HG03039 (cell line): ENCODE data around the gene PEX11G.

Experiments
- ATAC-seq: cut with Tn5 transposase; IDR thresholded peaks from one replicate; pipeline ENCODE4 v1.9.1; 2021; ENCODE audit warnings: mild to moderate bottlenecking, moderate library complexity; ENCODE audit not compliant: unreplicated experiment

PEX11G gene

DNA sequence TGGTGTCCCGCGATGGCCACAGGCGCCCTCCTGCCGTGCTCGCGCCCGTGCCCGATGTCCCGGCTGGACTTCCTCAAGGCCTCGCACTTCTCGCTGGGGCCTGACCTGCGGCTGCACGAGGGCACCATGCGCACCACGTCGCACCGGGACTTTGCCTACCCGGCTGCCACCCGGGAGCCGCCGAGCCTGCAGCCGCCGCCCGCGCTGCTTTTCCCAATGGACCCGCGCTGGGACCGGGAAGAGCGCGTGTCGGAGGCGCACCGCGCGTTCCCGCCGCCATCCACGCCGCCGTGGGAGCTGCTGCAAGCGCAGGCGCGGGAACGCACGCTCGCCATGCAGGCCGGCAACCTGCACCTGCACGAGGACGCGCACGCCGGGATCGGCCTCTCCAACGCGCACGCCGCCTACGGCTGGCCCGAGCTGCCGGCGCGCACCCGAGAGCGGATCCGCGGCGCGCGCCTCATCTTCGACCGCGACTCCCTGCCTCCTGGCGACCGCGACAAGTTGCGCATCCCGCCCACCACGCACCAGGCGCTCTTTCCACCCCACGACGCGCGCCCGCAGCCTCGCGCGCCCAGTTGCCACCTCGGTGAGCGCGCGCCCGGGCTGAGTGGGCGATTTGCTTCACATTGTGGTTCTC, 12.1 kb upstream of the PEX11G start:
- ATAC-seq = no peak

DNA sequence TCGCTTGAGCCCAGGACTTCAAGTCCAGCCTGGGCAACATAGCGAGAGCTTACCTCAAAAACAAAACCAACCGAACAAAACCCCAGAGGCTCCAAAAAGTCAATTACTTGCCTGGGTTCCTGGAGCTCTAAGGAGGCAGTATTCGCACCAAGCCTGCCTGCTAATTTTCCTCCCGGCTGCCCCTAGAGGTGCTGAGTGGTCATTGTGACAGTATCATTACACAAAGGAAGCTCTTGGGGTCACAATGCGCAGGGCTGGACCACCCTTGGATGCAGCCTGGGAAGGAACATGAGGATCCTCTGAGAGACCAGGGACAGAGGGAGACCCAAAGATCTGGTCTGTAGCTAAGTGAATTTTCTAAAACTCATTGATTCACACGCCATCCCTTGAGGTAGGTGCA, 8.5 kb upstream of the PEX11G start:
- ATAC-seq = no peak

DNA sequence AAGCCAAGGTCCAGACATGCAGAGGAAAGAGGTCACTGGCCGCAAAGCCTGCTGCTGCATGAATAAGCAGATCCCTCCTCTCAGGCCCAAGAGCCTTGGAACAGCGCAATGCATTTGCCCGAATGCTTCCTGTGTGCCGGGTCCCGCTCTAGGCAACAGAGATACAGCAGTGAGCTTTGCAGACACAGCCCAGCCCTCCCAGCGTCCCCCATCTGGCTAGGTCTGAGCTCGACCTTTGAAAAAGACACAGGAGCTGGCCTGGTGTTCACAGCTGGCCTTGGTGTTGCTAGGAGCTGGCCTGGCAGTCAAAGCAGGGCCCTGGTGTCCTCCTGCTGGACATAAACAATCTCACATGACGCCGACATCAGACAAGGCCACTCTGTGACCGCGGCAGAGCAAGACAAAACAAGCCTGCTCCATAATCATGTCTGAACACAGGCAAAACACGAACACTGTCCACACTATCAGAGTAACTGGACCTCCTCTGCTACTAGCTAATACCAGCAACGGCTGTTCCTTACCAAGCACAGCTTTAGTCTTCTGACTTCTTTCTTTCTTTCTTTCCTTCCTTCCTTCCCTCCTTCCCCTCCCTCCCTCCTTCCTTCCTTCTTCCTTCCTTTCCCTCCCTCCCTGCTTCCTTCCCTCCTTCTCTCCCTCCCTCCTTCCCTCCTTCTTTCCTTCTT, 5.7 kb upstream of the PEX11G start:
- ATAC-seq = no peak

- ATAC-seq = no peak
These were observed 3.7 kb upstream of the PEX11G start for GRCh38 chr19:7492558-7492957.

GRCh38 chr19:7492142-7492541, 3.3 kb upstream of the PEX11G start:
- ATAC-seq = no peak

GRCh38 chr19:7489609-7490044, 792 bp upstream of the PEX11G start:
- ATAC-seq = no peak

DNA sequence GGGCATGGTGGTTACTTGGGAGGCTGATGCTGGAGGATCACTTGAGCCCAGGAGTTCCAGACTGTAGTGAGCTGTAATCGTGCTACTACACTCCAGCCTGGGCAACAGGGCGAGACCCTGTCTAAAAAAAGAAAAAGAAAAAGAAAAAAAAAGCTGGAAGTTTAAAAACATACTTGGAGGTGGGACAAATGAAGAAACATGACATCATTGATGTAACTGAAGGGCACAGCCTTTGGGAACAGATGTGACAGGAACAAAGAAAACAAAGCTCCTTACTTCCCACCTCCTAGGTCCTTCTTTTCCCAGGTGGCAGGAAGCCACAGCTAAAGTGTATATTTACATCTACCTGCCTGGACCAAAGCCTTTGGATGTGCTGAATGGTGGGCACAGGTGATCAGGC, 1.9 kb downstream of the PEX11G start:
- no peak for ATAC-seq

DNA sequence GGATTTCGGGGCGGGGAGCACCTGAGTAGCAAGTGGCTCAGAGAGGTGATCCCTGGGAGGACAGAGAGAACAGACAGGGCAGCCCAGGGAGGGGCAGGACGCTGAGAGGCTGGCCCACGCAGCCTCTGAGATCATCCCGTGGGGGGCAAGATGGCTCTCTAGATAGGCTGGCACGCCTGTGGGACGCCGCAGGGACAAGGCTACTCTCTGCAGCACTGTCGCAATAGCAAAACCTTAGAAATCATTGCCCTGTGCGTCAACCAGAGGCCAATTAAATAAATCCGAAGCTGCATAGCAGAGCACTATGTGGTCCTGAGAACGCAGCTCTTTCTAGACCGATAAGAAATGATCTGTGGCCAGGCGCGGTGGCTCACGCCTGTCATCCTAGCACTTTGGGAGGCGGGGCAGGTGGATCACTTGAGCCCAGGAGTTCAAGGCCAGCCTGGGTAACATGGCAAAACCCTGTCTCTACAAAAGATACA, 5.1 kb downstream of the PEX11G start:
- no peak for ATAC-seq

DNA sequence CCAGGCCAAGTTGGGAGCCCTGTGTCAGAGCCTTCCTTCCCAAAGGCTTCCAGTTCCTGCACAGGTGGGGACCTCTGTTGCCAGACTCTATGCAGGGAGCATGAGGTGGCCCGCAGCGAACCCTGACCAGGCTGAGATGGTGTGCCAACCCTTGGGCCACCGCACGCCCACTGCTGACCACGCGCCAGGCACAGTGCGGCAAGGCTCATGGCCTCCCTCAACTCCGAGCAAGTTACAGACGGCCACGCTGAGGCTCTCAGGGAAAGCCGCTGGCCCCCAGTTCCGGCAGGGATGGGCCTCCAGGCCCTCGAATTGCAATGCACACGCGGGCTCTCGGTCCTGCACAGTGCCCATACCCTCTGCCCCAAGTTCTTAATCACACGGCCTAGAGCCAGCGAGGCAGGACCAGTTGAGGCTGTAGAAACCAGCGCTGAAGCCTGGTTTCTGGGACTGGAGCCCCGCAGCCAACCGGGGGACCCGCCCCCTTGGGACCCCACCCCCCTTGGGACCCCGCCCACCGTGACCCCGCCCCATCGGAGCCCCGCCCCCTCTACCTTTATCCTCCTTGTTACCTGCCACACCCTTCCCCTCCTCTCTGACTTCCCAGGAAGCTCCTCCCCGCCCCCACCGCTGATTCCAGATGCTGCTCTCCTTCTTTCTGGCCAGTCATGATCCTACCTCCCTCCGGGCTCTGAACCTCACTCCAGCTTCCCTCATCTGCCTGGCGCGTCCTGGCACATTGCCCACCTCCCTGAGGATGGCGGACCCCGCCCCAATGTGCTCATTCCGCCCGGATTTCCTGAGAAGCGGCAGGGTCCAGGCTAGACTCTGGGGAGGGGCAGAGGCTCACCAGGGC, 6.0 kb downstream of the PEX11G start:
- ATAC-seq = no peak

DNA sequence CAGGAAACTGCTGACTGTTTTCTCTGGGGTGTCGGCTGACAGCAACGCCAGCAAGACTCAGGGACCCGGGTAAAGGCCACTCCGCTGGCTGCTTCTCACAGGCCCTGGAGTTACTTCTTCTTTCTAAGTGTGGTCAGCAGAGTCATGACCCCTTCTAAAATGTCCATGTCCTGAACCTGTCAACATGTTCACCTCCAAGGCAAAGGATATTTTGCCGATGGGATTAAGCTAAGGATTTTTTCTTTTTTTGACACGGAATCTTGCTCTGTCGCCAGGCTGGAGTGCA, 7.9 kb downstream of the PEX11G start:
- no peak for ATAC-seq

DNA sequence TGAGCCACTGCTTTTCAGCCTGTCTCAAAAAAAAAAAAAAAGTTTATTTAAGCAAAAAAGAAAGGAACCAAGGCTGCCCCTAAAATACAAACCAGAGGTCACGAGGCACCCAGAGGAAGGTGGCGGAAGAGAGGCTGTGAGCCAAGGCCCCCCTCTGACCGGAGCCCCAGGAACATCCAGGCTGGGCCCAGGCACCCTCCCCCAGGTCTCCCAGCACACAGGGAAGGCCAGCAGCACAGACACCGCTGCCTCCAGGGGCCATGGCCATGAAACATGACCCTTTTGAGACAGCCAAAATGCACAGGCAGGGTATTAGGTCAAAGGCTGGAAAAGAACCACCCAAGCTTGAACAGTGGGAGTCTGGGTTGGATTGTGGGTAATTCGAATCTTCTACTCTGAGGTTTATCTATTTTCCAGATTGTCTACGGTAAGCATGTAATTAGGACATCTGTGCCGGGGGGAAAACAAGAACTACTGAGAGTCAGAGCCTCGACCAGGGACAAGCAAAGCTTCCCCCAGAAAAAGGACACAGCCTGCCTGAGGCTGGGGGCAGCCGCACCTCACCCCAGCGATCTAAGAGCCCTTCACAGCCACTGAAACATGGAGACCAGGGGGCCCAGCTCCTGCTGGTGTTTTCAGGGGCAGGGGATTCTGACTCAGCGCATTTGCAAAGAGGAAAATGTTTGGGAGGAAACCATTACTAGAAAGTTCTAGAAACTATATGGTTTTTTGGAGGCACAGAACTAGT, 8.4 kb downstream of the PEX11G start:
- ATAC-seq = no peak

DNA sequence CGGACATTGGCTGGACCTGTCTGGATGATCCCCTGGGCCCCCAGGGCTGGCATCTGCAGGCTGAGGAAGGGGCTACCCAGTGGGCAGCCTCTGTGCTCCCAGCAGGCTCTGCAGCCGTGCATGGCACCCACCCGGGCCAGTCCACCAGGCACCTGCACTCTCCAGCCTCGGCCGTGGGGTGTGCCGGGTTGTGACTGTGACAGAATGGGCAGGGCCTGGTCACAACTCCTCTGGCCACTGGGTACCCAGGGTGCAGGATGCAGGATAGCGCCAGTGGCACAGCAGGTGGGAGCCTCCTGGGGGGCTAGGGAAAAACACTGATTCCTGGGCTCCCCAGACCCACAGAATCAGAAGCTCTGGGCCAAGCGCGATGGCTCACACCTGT, 10.0 kb downstream of the PEX11G start:
- no peak for ATAC-seq

DNA sequence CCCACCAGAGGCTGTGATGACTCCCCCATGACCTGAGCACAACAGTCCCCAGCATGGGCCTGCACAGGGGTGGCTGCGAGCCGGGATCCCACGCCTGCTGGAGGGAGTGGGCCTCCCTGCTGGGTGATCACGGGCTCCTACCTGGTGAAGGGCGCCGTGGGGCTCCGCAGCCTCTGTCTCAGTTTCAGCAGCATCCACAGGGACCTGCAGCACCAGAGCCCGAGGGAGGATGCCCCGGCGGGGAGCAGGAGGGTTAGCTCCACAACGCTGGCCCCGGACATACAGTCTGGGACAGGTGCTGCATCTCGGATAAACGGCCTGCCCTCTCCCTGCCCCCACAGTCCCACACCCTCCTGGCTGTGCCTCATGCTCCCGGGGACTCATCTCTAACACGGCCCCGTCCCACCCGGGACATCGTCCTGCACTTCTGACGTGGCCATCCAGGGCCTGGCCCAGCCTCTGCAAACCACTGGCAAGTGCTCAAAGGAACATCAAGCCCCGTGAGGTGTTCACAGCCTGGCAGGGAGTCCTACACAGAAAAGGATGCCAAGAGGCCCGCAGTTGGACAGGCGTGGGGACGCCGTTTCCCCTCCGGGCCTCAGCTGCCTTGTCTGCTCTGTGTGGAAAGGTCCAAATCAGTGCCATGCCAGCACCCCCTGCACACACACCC, 10.5 kb downstream of the PEX11G start:
- ATAC-seq = no peak

- ATAC-seq = no peak
These were observed 11.1 kb downstream of the PEX11G start for GRCh38 chr19:7477758-7478157.

DNA sequence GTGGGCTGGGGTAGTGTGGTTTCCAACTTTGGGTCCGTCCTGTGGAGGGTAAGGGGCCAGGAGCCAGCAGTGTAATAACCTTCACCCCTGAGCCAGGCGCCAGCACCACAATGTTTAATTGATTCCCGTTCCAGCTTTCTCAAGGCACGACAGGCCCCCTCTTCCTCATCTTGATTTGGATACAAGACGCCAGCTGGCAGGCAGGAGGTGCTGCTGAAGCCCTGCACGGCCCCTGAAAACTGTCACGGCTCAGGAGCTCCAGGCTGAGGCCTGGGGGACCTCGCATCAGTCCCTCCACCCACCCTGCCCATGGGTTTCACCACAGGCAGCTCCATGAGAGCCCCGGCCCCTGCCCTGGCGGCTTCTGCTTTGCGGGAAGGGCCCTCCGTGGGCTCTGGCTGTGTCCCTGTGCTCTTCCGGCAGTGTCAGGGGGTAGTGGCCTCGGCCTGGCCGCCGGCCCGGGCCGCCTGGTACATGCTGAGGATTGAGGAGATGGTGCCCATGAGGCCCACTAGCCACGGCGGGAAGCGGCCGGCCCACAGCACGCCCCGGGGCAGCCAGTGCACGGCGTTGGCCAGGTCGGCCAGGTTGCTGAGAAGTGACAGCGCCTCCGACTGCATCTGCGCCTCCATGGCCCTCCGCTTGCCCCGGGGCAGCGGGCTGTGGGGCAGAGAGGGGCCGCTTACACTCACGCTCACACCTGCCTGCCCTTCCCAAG, 11.9 kb downstream of the PEX11G start:
- ATAC-seq = no peak

DNA sequence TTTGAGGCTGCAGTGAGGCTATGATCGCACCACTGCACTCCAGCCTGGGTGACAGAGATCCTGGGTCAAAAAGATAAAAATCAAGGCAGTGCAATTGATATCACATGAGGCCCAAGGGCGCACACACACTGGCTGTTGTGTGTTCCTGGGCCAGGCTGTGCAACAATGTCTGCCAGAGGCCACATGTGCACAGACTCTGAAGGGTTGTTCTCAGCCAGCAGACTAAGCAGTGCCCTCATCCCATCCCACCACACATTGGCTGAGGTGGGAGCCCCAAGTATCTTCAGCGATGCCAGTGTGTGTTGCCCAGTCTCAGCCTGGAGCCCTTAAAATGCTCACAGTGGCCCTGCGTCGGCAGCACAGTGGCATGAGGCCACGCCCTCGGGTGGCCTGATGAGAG, 12.6 kb downstream of the PEX11G start:
- no peak for ATAC-seq

GRCh38 chr19:7475665-7476064, 13.2 kb downstream of the PEX11G start:
- no peak for ATAC-seq

GRCh38 chr19:7471696-7472615, 16.9 kb downstream of the PEX11G start:
- no peak for ATAC-seq
